Right renal cortex interstitium (tissue), 3 donors: ENCODE results near the gene ADCY10. TPM values are rescaled to one million over a fixed set of nuclear protein-coding genes. Genes with fewer than 3 reads are reported as not detected.
"Not testable (repeated sequence)": the region's sequence is repeated elsewhere in the genome, so short reads cannot be mapped to it uniquely, and the experiment has no call there.

ENCODE experiments used
- DNase-seq, 3 donors: peaks; one replicate each; pipeline ENCODE4 v3.0.0-alpha.2; 2013; ENCODE audit warnings: low read depth in 3 of 3, low spot score in 2 of 3
- polyA plus RNA-seq, 3 donors: library from polyadenylated mRNA; unstranded; fragments of 120-200 nt; gene quantifications; one replicate each; pipeline ENCODE4 v1.2.1, GENCODE V29; 2013; ENCODE audit not compliant: insufficient read length in 3 of 3

ADCY10 gene
- polyA plus RNA-seq, 3 donors: 0.31 to 0.44 (median 0.35) TPM

GRCh38 chr1:167887187-167887586, 26.7 kb downstream of the ADCY10 start:
- not testable (repeated sequence) for DNase-seq

- no peak for DNase-seq
Measured at GRCh38 chr1:167882376-167882775, 31.6 kb downstream of the ADCY10 start.

- DNase-seq: no peak
Measured at GRCh38 chr1:167881786-167882185, 32.1 kb downstream of the ADCY10 start.

- DNase-seq: no peak
Measured at GRCh38 chr1:167881069-167881468, 32.9 kb downstream of the ADCY10 start.

- no peak for DNase-seq
Measured at GRCh38 chr1:167880580-167881021, 33.3 kb downstream of the ADCY10 start.

GRCh38 chr1:167879508-167879907, 34.4 kb downstream of the ADCY10 start:
- DNase-seq: no peak

GRCh38 chr1:167878372-167879160, 35.4 kb downstream of the ADCY10 start:
- no peak for DNase-seq

- no peak for DNase-seq
Measured at GRCh38 chr1:167876597-167877175, 37.2 kb downstream of the ADCY10 start.

- no peak for DNase-seq
Measured at GRCh38 chr1:167871331-167871730, 42.6 kb downstream of the ADCY10 start.

GRCh38 chr1:167869157-167870001, 44.6 kb downstream of the ADCY10 start:
- not testable (repeated sequence) for DNase-seq

- DNase-seq: not testable (repeated sequence)
Measured at GRCh38 chr1:167866739-167867414, 47.1 kb downstream of the ADCY10 start.

GRCh38 chr1:167866326-167866725, 47.6 kb downstream of the ADCY10 start:
- not testable (repeated sequence) for DNase-seq

GRCh38 chr1:167865804-167866308, 48.1 kb downstream of the ADCY10 start:
- not testable (repeated sequence) for DNase-seq

- not testable (repeated sequence) for DNase-seq
Measured at GRCh38 chr1:167865193-167865592, 48.7 kb downstream of the ADCY10 start.

- DNase-seq: no peak
Measured at GRCh38 chr1:167864392-167865032, 49.4 kb downstream of the ADCY10 start.

GRCh38 chr1:167863921-167864279, 50.0 kb downstream of the ADCY10 start:
- no peak for DNase-seq

GRCh38 chr1:167863191-167863920, 50.6 kb downstream of the ADCY10 start:
- not testable (repeated sequence) for DNase-seq

GRCh38 chr1:167862432-167863076, 51.4 kb downstream of the ADCY10 start:
- DNase-seq: no peak
